ENCODE measurements around the gene FMO2. TPM values are rescaled to one million over a fixed set of nuclear protein-coding genes. Genes with fewer than 3 reads are reported as not detected.

FMO2 gene
- polyA plus RNA-seq, 1 donor (not counting 4 experiments of a cell fraction or from before 2014, with no cell fraction given), result 0.05 TPM

- peaks cover 44% of the 10 kb centered on the region for H3K4me1 ChIP-seq (ENCODE audit: control insufficient read depth, extremely low read depth, insufficient read depth, low read length)
- FAIRE-seq, result peak; percentile 84
- H3K27me3 ChIP-seq (ENCODE audit: control insufficient read depth, extremely low read depth, insufficient read depth, low read length), result no peaks in the 10 kb centered on the region
- H3K4me3 ChIP-seq (ENCODE audit: control insufficient read depth in 2 of 3, extremely low read depth in 1 of 3, insufficient read depth in 2 of 3, low read depth in 1 of 3, low read length in 3 of 3), result no peak overlapping the region
- H4K20me1 ChIP-seq (ENCODE audit: control insufficient read depth, extremely low read depth, insufficient read depth, low read length), result no peaks in the 10 kb centered on the region
- no peaks in the 10 kb centered on the region for H3K9me1 ChIP-seq (ENCODE audit: control insufficient read depth, extremely low read depth, insufficient read depth, low read length)
- peak overlapping the region; percentile 37 for H3K27ac ChIP-seq (ENCODE audit: control insufficient read depth, insufficient read depth, low read length)
- DNase-seq (ENCODE audit: low read depth, low spot score), result peak; percentile 17
- dilution Hi-C loops (cut with MboI; ENCODE audit: extremely low pct_ligation_motif_present, low sequenced_read_pairs), result no loop called here
- no peaks in the 10 kb centered on the region for H3K36me3 ChIP-seq (ENCODE audit: control insufficient read depth in 2 of 2, extremely low read depth in 1 of 2, insufficient read depth in 2 of 2, low read length in 2 of 2)
- no peaks in the 10 kb centered on the region for H3K9me3 ChIP-seq (ENCODE audit: control insufficient read depth, low read depth, low read length)
- peak overlapping the region; percentile 81 for H2AFZ ChIP-seq (ENCODE audit: control insufficient read depth, low read length)
- H3K79me2 ChIP-seq (ENCODE audit: control insufficient read depth, insufficient read depth, low read length), result no peaks in the 10 kb centered on the region
- TF ChIP-seq EZH2 (IDR thresholded peaks at IDR 0.05; ENCODE audit: low read length), result no peak
- no peak for TF ChIP-seq CTCF (optimal IDR thresholded peaks at IDR 0.05 in 1 of 3, IDR thresholded peaks at IDR 0.05 in 1 of 3, conservative IDR thresholded peaks at IDR 0.05 in 1 of 3; ENCODE audit: extremely low read depth in 1 of 3, insufficient read depth in 2 of 3, low read length in 3 of 3)
- H3K9ac ChIP-seq (ENCODE audit: control insufficient read depth, extremely low read depth, insufficient read depth, low read length), result no peak overlapping the region
- peak overlapping the region; percentile 9 for H3K4me2 ChIP-seq (ENCODE audit: control insufficient read depth, extremely low read depth, insufficient read depth, low read depth, low read length)
These were observed 32.8 kb downstream of the FMO2 start for GRCh38 chr1:171217658-171218443.

- H4K20me1 ChIP-seq (ENCODE audit: control insufficient read depth, extremely low read depth, insufficient read depth, low read length), result no peaks in the 10 kb centered on the region
- no peaks in the 10 kb centered on the region for H3K36me3 ChIP-seq (ENCODE audit: control insufficient read depth in 2 of 2, extremely low read depth in 1 of 2, insufficient read depth in 2 of 2, low read length in 2 of 2)
- no peaks in the 10 kb centered on the region for H3K9me3 ChIP-seq (ENCODE audit: control insufficient read depth, low read depth, low read length)
- no peak overlapping the region for H2AFZ ChIP-seq (ENCODE audit: control insufficient read depth, low read length)
- no peak overlapping the region for H3K27ac ChIP-seq (ENCODE audit: control insufficient read depth, insufficient read depth, low read length)
- H3K9me1 ChIP-seq (ENCODE audit: control insufficient read depth, extremely low read depth, insufficient read depth, low read length), result no peaks in the 10 kb centered on the region
- no peaks in the 10 kb centered on the region for H3K79me2 ChIP-seq (ENCODE audit: control insufficient read depth, insufficient read depth, low read length)
- no peak for TF ChIP-seq EZH2 (IDR thresholded peaks at IDR 0.05; ENCODE audit: low read length)
- no peak for TF ChIP-seq CTCF (optimal IDR thresholded peaks at IDR 0.05 in 1 of 3, IDR thresholded peaks at IDR 0.05 in 1 of 3, conservative IDR thresholded peaks at IDR 0.05 in 1 of 3; ENCODE audit: extremely low read depth in 1 of 3, insufficient read depth in 2 of 3, low read length in 3 of 3)
- H3K27me3 ChIP-seq (ENCODE audit: control insufficient read depth, extremely low read depth, insufficient read depth, low read length), result no peaks in the 10 kb centered on the region
- no peak for DNase-seq (ENCODE audit: low read depth, low spot score)
- FAIRE-seq, result no peak
- dilution Hi-C loops (cut with MboI; ENCODE audit: extremely low pct_ligation_motif_present, low sequenced_read_pairs), result no loop called here
- H3K4me3 ChIP-seq (ENCODE audit: control insufficient read depth in 2 of 3, extremely low read depth in 1 of 3, insufficient read depth in 2 of 3, low read depth in 1 of 3, low read length in 3 of 3), result no peak overlapping the region
- peaks cover 51% of the 10 kb centered on the region for H3K4me1 ChIP-seq (ENCODE audit: control insufficient read depth, extremely low read depth, insufficient read depth, low read length)
- peak overlapping the region; percentile 81 for H3K4me2 ChIP-seq (ENCODE audit: control insufficient read depth, extremely low read depth, insufficient read depth, low read depth, low read length)
- no peak overlapping the region for H3K9ac ChIP-seq (ENCODE audit: control insufficient read depth, extremely low read depth, insufficient read depth, low read length)
These were observed 33.6 kb downstream of the FMO2 start for GRCh38 chr1:171218661-171219060.
